ENCODE data around the gene ENTPD3. TPM values are rescaled to one million over a fixed set of nuclear protein-coding genes. Genes with fewer than 3 reads are reported as not detected.
"Not testable (repeated sequence)": the region's sequence is repeated elsewhere in the genome, so short reads cannot be mapped to it uniquely, and the experiment has no call there.

ENTPD3 gene
- polyA plus RNA-seq, 4 donors = 2.1 to 5.7 (median 2.7) TPM

- peak; percentile 89 to 91 (median 90) for DNase-seq (ENCODE audit: low read depth in 4 of 4, low spot score in 3 of 4)
These were observed 70.2 kb downstream of the ENTPD3 start, which contains the start of gene RPL14 for GRCh38 chr3:40456940-40457823. RPL14 (plus strand) TSS chr3:40457339; CDS start chr3:40457472, 133 bp downstream.

GRCh38 chr3:40458473-40458872 lies 71.5 kb downstream of the ENTPD3 start:
- DNase-seq (ENCODE audit: low read depth in 4 of 4, low spot score in 3 of 4) = no peak

GRCh38 chr3:40460481-40460880 lies 73.5 kb downstream of the ENTPD3 start:
- not testable (repeated sequence) for DNase-seq (ENCODE audit: low read depth in 4 of 4, low spot score in 3 of 4)

GRCh38 chr3:40461161-40461560 lies 74.2 kb downstream of the ENTPD3 start:
- DNase-seq (ENCODE audit: low read depth in 4 of 4, low spot score in 3 of 4) = no peak

- DNase-seq (ENCODE audit: low read depth in 4 of 4, low spot score in 3 of 4) = not testable (repeated sequence)
These were observed 75.9 kb downstream of the ENTPD3 start for GRCh38 chr3:40462838-40463237.

GRCh38 chr3:40463579-40463978 lies 76.6 kb downstream of the ENTPD3 start:
- DNase-seq (ENCODE audit: low read depth in 4 of 4, low spot score in 3 of 4) = no peak

GRCh38 chr3:40464339-40465110 lies 77.5 kb downstream of the ENTPD3 start:
- no peak for DNase-seq (ENCODE audit: low read depth in 4 of 4, low spot score in 3 of 4)

GRCh38 chr3:40465111-40465407 lies 78.1 kb downstream of the ENTPD3 start:
- DNase-seq (ENCODE audit: low read depth in 4 of 4, low spot score in 3 of 4) = no peak

- no peak for DNase-seq (ENCODE audit: low read depth in 4 of 4, low spot score in 3 of 4)
These were observed 78.5 kb downstream of the ENTPD3 start for GRCh38 chr3:40465456-40465855.

GRCh38 chr3:40468018-40468417 lies 81.0 kb downstream of the ENTPD3 start:
- DNase-seq (ENCODE audit: low read depth in 4 of 4, low spot score in 3 of 4) = no peak

GRCh38 chr3:40470701-40471100 lies 83.7 kb downstream of the ENTPD3 start:
- DNase-seq (ENCODE audit: low read depth in 4 of 4, low spot score in 3 of 4) = no peak

- peak in 2 of 4 donors; percentile 50 to 56 for DNase-seq (ENCODE audit: low read depth in 4 of 4, low spot score in 3 of 4)
These were observed 89.8 kb downstream of the ENTPD3 start, which contains the start of gene ZNF619 for GRCh38 chr3:40476478-40477470. ZNF619 (plus strand) TSS chr3:40477122; CDS start chr3:40477980, 858 bp downstream.

- DNase-seq (ENCODE audit: low read depth in 4 of 4, low spot score in 3 of 4) = no peak
These were observed 90.7 kb downstream of the ENTPD3 start for GRCh38 chr3:40477666-40478065.

Other genes starting within 250 kb of the ENTPD3 start
- gene EIF1B, start 77.5 kb upstream of the ENTPD3 start, polyA plus RNA-seq (ENCODE audit: insufficient read length in 4 of 4) = 100 to 1,000 TPM; 105 to 139 (median 124) TPM
- gene RPL14, start 70.2 kb downstream of the ENTPD3 start, polyA plus RNA-seq (ENCODE audit: insufficient read length in 4 of 4) = 1,000 to 10,000 TPM; 1,655 to 1,981 (median 1,703) TPM
- gene ZNF619, start 89.9 kb downstream of the ENTPD3 start, polyA plus RNA-seq (ENCODE audit: insufficient read length in 4 of 4) = 1 to 10 TPM; 5.7 to 9.0 (median 7.0) TPM
- gene ZNF620, start 118.9 kb downstream of the ENTPD3 start, polyA plus RNA-seq (ENCODE audit: insufficient read length in 4 of 4) = 10 to 100 TPM in 3 of 4 donors, 1 to 10 TPM in 1; 3.5 to 11.6 (median 11.2) TPM
- gene ZNF621, start 137.8 kb downstream of the ENTPD3 start, polyA plus RNA-seq (ENCODE audit: insufficient read length in 4 of 4) = 10 to 100 TPM; 19.1 to 31.4 (median 29.5) TPM